OCI-LY1 (cell line): ENCODE measurements around the gene ZNF778.

Experiments
- H2AFZ ChIP-seq: fragments of 200-600 bp; sonication (generic), shearing (Covaris generic); 2 replicates; pipeline ENCODE4 v1.6.0; 2014; ENCODE audit warnings: antibody characterized with exemption, mild to moderate bottlenecking, low read length
- H3F3A ChIP-seq: fragments of 200-600 bp; sonication (generic), shearing (Covaris generic); 2 replicates; pipeline ENCODE4 v1.6.0; 2014; ENCODE audit warnings: mild to moderate bottlenecking, antibody characterized with exemption, low read length, moderate library complexity; ENCODE audit not compliant: insufficient read depth
- H3K27ac ChIP-seq: fragments of 200-600 bp; sonication (generic); 2 replicates; pipeline ENCODE4 v1.5.1; 2014; ENCODE audit warnings: low read length, mixed run types, mild to moderate bottlenecking, low read depth; ENCODE audit not compliant: poor library complexity, severe bottlenecking
- H3K27me3 ChIP-seq: fragments of 200-600 bp; sonication (generic); 2 replicates; pipeline ENCODE4 v1.6.0; 2014; ENCODE audit warnings: antibody characterized with exemption, mild to moderate bottlenecking, low read length, moderate library complexity; ENCODE audit not compliant: insufficient read depth
- H3K36me3 ChIP-seq: fragments of 200-600 bp; sonication (generic); 2 replicates; pipeline ENCODE4 v1.6.1; 2014; ENCODE audit warnings: mild to moderate bottlenecking, antibody characterized with exemption, low read length, moderate library complexity, mixed read lengths; ENCODE audit not compliant: insufficient read depth
- H3K4me1 ChIP-seq: fragments of 200-600 bp; sonication (generic); 2 replicates; pipeline ENCODE4 v1.5.1; 2014; ENCODE audit warnings: mild to moderate bottlenecking, low read length, moderate library complexity; ENCODE audit not compliant: insufficient read depth, severe bottlenecking
- H3K4me2 ChIP-seq: fragments of 200-600 bp; sonication (generic), shearing (Covaris generic); 2 replicates; pipeline ENCODE4 v1.6.1; 2014; ENCODE audit warnings: low read length
- H3K4me3 ChIP-seq: fragments of 200-600 bp; sonication (generic); 2 replicates; pipeline ENCODE4 v1.5.1; 2014; ENCODE audit warnings: low read length, low read depth, mild to moderate bottlenecking, mixed read lengths; ENCODE audit not compliant: poor library complexity, severe bottlenecking
- H3K79me2 ChIP-seq: fragments of 200-600 bp; shearing (Covaris generic); 2 replicates; pipeline ENCODE4 v1.6.1; 2016; ENCODE audit warnings: mixed run types, low read length, mixed read lengths; ENCODE audit not compliant: insufficient read depth
- H3K9ac ChIP-seq: fragments of 200-600 bp; sonication (generic), shearing (Covaris generic); 2 replicates; pipeline ENCODE4 v1.6.1; 2014; ENCODE audit warnings: mild to moderate bottlenecking, low read length, mixed read lengths
- H3K9me2 ChIP-seq: fragments of 200-600 bp; sonication (generic), shearing (Covaris generic); 2 replicates; pipeline ENCODE4 v1.6.1; 2014; ENCODE audit warnings: low read depth, mild to moderate bottlenecking, low read length, mixed read lengths
- H3K9me3 ChIP-seq: fragments of 200-600 bp; shearing (Covaris generic); 2 replicates; pipeline ENCODE4 v1.6.1; 2014; ENCODE audit warnings: low read length, mixed read lengths
- H4K20me1 ChIP-seq: fragments of 200-600 bp; sonication (generic), shearing (Covaris generic); 2 replicates; pipeline ENCODE4 v1.6.0; 2016; ENCODE audit warnings: mild to moderate bottlenecking, low read length; ENCODE audit not compliant: insufficient read depth
- CTCF ChIP-seq: fragments of 200-600 bp; sonication (generic), shearing (Covaris generic); IDR thresholded peaks from 2 replicates; pipeline ENCODE4 v1.5.1; 2017; ENCODE audit warnings: mild to moderate bottlenecking, antibody characterized with exemption, low read length, moderate library complexity, mixed read lengths
- EZH2 ChIP-seq: fragments of 200-600 bp; sonication (generic), shearing (Covaris generic); IDR thresholded peaks from 2 replicates; pipeline ENCODE4 v1.8.0; 2017; ENCODE audit warnings: borderline replicate concordance, mixed run types, mild to moderate bottlenecking, antibody characterized with exemption, low read length, moderate library complexity, mixed read lengths

ZNF778 gene

GRCh38 chr16:89197033-89197632, 20.4 kb upstream of the ZNF778 start:
- H3K27me3 ChIP-seq: no peaks in the 10 kb centered on the region; the same call in 1 of the 2 replicates
- no peaks in the 10 kb centered on the region for H4K20me1 ChIP-seq
- no peak overlapping the region for H3K27ac ChIP-seq
- no peaks in the 10 kb centered on the region for H3F3A ChIP-seq
- H3K9ac ChIP-seq: no peak overlapping the region
- H3K36me3 ChIP-seq: no peaks in the 10 kb centered on the region
- peaks cover 2% of the 10 kb centered on the region for H3K4me1 ChIP-seq
- no peak overlapping the region for H2AFZ ChIP-seq
- no peaks in the 10 kb centered on the region for H3K79me2 ChIP-seq
- H3K9me2 ChIP-seq: no peaks in the 10 kb centered on the region
- no peak for TF ChIP-seq CTCF
- TF ChIP-seq EZH2: no peak
- H3K9me3 ChIP-seq: no peaks in the 10 kb centered on the region
- no peak overlapping the region for H3K4me2 ChIP-seq
- H3K4me3 ChIP-seq: no peak overlapping the region

- H3K79me2 ChIP-seq: no peaks in the 10 kb centered on the region
- no peak overlapping the region for H3K4me3 ChIP-seq
- H3K4me1 ChIP-seq: no peaks in the 10 kb centered on the region
These were observed 19.7 kb upstream of the ZNF778 start for GRCh38 chr16:89197633-89198416.

More at GRCh38 chr16:89197633-89198416, 19.7 kb upstream of the ZNF778 start:
- no peaks in the 10 kb centered on the region; the same call in 1 of the 2 replicates for H3K27me3 ChIP-seq
- H3K9ac ChIP-seq: no peak overlapping the region
- no peak overlapping the region for H3K4me2 ChIP-seq
- no peaks in the 10 kb centered on the region for H4K20me1 ChIP-seq
- H3K9me2 ChIP-seq: no peaks in the 10 kb centered on the region
- no peak for TF ChIP-seq EZH2
- TF ChIP-seq CTCF: no peak
- H3F3A ChIP-seq: no peaks in the 10 kb centered on the region
- no peaks in the 10 kb centered on the region for H3K36me3 ChIP-seq
- H3K9me3 ChIP-seq: no peaks in the 10 kb centered on the region
- H3K27ac ChIP-seq: no peak overlapping the region
- no peak overlapping the region for H2AFZ ChIP-seq
